ENCODE data around the gene COX4I2.

COX4I2 gene

GRCh38 chr20:31687777-31688176 is 50.1 kb downstream of the COX4I2 start:
- H3K36me3 Mint-ChIP-seq = peaks cover 55% of the 10 kb centered on the region
- H3K4me3 Mint-ChIP-seq = no peak overlapping the region
- H3K9me3 Mint-ChIP-seq = no peaks in the 10 kb centered on the region
- no peak for ATAC-seq
- peaks cover 78% of the 10 kb centered on the region for H3K4me1 Mint-ChIP-seq
- H3K27me3 Mint-ChIP-seq = no peaks in the 10 kb centered on the region
- peak overlapping the region; percentile 42 for H3K27ac Mint-ChIP-seq

GRCh38 chr20:31689141-31689540 is 51.4 kb downstream of the COX4I2 start:
- Mint-ChIP-seq H3K9me3 (no peaks in the 10 kb centered on the region), H3K36me3 (peaks cover 54% of the 10 kb centered on the region), H3K27ac (peak overlapping the region; percentile 42), H3K4me1 (peaks cover 73% of the 10 kb centered on the region), H3K4me3 (no peak overlapping the region), H3K27me3 (no peaks in the 10 kb centered on the region)
- ATAC-seq = no peak

GRCh38 chr20:31690124-31690666 is 52.5 kb downstream of the COX4I2 start:
- H3K4me1 Mint-ChIP-seq = peaks cover 73% of the 10 kb centered on the region
- no peak overlapping the region for H3K27ac Mint-ChIP-seq
- H3K9me3 Mint-ChIP-seq = no peaks in the 10 kb centered on the region
- H3K27me3 Mint-ChIP-seq = no peaks in the 10 kb centered on the region
- peaks cover 61% of the 10 kb centered on the region for H3K36me3 Mint-ChIP-seq
- ATAC-seq = no peak
- no peak overlapping the region for H3K4me3 Mint-ChIP-seq

- Mint-ChIP-seq H3K27ac (peak overlapping the region; percentile 65), H3K4me3 (peak overlapping the region; percentile 4), H3K36me3 (peaks cover 66% of the 10 kb centered on the region), H3K4me1 (peaks cover 66% of the 10 kb centered on the region), H3K9me3 (no peaks in the 10 kb centered on the region), H3K27me3 (no peaks in the 10 kb centered on the region)
- ATAC-seq = no peak
Measured at GRCh38 chr20:31691646-31692275, 54.0 kb downstream of the COX4I2 start.

GRCh38 chr20:31693402-31693801 is 55.7 kb downstream of the COX4I2 start:
- no peaks in the 10 kb centered on the region for H3K27me3 Mint-ChIP-seq
- no peak overlapping the region for H3K27ac Mint-ChIP-seq
- no peak overlapping the region for H3K4me3 Mint-ChIP-seq
- peaks cover 57% of the 10 kb centered on the region for H3K4me1 Mint-ChIP-seq
- H3K36me3 Mint-ChIP-seq = peaks cover 69% of the 10 kb centered on the region
- no peaks in the 10 kb centered on the region for H3K9me3 Mint-ChIP-seq
- ATAC-seq = no peak

- H3K9me3 Mint-ChIP-seq = no peaks in the 10 kb centered on the region
- ATAC-seq = no peak
- no peak overlapping the region for H3K4me3 Mint-ChIP-seq
- peaks cover 59% of the 10 kb centered on the region for H3K4me1 Mint-ChIP-seq
- H3K27ac Mint-ChIP-seq = peak overlapping the region; percentile 34
- no peaks in the 10 kb centered on the region for H3K27me3 Mint-ChIP-seq
- peaks cover 70% of the 10 kb centered on the region for H3K36me3 Mint-ChIP-seq
Measured at GRCh38 chr20:31693987-31694661, 56.4 kb downstream of the COX4I2 start.
